GM18520 (cell line): ENCODE data around the gene IL1F10.
"Not testable (repeated sequence)": the region's sequence is repeated elsewhere in the genome, so short reads cannot be mapped to it uniquely, and the experiment has no call there.

Experiments used
- ATAC-seq: cut with Tn5 transposase; IDR thresholded peaks from one replicate; pipeline ENCODE4 v1.9.1; 2021; ENCODE audit not compliant: unreplicated experiment

Gene IL1F10

GRCh38 chr2:113080134-113080533, 12.4 kb downstream of the IL1F10 start:
- no peak for ATAC-seq

DNA sequence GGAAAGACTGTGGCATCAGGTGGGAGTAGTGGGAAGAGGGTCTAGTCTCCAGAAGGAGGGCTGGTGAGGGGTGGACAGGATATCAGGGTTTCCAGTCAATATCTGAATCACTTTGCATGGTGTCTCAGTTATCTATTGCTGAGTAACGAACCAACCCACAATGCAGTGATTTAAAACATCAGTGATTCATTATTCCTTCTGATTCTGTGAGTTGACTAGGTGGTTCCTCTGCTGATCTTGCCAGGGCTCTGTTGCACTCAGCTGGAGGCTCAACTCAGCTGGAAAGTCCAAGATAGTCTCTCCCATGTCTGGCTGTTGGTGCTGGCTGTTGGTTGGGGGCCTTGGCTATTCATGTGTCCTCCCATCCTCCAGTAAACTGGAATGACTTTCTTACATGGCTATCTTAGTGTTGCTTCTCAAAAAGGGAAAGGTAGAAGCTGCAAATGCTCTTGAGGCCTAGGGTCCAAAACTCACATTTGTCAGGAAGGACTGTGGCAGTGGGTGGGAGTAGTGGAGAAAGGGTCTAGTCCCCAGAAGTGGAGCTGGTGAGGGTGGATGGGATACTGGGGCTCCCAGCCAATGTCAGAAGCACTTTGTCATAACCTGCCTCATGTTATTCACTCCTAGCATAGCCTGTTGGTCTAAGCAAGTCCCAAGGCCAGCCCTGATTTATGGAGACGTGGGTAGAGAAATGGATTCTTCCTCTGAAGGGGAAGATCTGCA, 13.9 kb downstream of the IL1F10 start:
- ATAC-seq = no peak

GRCh38 chr2:113083296-113083695, 15.5 kb downstream of the IL1F10 start:
- no peak for ATAC-seq

GRCh38 chr2:113084249-113085000, 16.7 kb downstream of the IL1F10 start:
- ATAC-seq = no peak

GRCh38 chr2:113085542-113085941, 17.8 kb downstream of the IL1F10 start:
- ATAC-seq = no peak

DNA sequence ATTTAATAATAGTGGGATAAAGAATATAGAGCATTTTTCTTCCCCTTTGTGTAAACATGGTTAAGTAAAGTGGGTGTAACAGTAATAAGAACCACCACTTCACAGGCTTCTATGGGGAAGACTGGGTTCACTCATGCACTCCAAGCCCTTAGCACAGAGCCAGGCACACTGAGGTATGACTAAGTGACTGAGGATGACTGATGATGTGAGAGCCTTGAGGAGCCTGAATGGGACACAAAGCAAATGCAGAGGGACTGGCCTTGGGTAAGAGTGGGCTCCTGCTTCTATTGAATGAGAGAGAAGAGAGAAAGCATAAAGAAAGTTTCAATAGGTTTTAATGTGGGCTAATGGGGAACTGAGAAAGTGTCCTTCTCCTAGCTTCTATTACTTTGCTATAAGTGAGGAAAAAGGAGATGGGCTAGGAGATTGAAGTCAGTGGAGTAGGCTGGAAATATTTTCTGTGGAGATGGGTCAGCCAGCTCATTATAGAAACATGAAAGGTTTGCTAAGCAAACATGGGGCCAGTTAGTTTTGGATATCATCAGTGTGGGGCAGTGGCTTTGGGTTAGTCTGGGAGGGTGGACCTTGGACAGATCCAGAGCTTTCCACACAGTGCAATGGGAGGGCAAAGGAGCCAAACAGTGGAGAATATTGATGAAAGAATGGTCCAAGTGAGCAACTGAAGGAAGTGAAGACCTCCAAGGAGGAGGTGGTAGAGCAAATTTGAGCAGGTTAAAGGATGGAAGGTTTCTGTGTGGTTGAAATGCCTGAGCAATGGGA, 20.6 kb downstream of the IL1F10 start:
- no peak for ATAC-seq

DNA sequence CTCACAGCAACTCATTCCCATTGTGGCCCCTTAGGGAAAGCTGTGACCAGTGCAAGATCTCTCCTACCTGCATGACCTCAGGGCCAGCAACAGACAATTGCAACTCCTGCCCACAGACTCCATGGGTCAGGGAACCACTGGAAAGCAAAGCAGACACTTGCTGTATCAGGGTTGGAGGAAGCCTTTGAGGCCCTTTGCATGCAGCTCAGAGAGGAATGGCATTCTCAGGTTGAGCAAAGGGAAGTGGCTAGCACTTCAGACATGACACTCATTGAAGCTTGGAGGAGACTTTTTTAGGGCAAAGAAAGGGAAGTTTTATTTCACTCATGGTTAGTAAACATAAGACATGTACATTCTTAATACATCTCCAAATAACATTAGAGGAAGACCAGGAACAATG, 22.1 kb downstream of the IL1F10 start:
- ATAC-seq = no peak

- ATAC-seq = no peak
Measured at GRCh38 chr2:113091231-113091896, 23.6 kb downstream of the IL1F10 start.

- ATAC-seq = no peak
Measured at GRCh38 chr2:113092864-113093612, 25.3 kb downstream of the IL1F10 start.

GRCh38 chr2:113093613-113093977, 25.8 kb downstream of the IL1F10 start:
- no peak for ATAC-seq

DNA sequence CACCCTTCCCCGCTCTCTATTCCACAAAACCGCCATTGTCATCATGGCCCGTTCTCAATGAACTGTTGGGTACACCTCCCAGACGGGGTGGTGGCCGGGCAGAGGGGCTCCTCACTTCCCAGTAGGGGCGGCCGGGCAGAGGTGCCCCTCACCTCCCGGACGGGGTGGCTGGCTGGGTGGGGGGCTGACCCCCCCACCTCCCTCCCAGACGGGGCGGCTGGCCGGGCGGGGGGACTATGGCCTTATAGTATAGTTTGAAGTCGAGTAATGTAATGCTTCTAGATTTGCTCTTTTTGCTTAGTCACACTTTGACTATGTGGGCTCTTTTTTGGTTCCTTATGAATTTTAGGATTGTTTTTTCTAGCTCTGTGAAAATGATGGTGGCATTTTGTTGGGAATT, 28.5 kb downstream of the IL1F10 start:
- ATAC-seq = not testable (repeated sequence)

DNA sequence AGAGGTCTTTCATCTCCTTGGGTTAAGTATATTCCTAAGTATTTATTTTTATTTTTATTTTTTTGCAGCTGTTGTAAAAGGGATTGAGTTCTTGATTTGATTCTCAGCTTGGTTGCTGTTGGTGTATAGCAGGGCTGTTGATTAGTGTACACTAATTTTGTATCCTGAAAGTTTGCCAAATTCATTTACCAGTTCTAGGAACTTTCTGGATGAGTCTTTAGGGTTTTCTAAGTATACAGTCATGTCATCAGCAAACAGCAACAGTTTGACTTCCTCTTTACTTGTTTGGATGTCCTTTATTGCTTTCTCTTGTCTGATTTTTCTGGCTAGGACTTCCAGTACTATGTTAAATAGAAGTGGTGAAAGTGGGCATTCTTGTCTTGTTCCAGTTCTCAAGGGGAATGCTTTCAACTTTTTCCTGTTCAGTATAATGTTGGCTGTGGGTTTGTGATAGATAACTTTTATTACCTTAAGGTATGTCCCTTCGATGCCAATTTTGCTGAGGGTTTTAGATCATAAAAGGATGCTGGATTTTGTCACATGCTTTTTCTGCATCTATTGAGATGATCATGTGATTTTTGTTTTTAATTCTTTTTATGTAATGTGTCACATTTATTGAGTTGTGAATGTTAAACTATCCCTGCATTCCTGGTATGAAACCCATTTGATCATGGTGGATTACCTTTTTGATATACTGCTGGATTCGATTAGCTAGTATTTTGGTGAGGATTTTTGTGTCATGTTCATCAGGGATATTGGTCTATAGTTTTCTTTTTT, 29.3 kb downstream of the IL1F10 start:
- not testable (repeated sequence) for ATAC-seq

GRCh38 chr2:113098041-113098440, 30.3 kb downstream of the IL1F10 start:
- peak; percentile 45 for ATAC-seq

DNA sequence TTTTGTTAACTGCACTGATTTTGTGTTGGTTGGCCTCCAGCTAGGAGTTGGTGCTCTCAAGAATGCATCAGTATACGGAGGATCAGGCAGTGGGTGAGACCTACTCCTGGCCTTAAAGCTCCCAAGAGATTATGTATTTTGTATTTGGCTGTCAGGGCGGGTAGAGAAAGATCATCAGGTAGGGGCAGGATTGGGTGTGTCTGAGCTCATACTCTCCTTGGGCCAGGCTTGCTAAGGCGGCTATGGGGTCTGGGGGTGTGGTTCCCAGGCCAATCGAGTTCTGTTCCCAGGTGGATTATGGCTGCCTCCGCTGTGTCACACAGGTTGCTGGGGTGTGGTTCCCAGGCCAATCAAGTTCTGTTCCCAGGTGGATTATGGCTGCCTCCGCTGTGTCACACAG, 30.8 kb downstream of the IL1F10 start:
- ATAC-seq = no peak

- no peak for ATAC-seq
Measured at GRCh38 chr2:113102133-113102532, 34.4 kb downstream of the IL1F10 start.

GRCh38 chr2:113103277-113103676, 35.5 kb downstream of the IL1F10 start:
- no peak for ATAC-seq

DNA sequence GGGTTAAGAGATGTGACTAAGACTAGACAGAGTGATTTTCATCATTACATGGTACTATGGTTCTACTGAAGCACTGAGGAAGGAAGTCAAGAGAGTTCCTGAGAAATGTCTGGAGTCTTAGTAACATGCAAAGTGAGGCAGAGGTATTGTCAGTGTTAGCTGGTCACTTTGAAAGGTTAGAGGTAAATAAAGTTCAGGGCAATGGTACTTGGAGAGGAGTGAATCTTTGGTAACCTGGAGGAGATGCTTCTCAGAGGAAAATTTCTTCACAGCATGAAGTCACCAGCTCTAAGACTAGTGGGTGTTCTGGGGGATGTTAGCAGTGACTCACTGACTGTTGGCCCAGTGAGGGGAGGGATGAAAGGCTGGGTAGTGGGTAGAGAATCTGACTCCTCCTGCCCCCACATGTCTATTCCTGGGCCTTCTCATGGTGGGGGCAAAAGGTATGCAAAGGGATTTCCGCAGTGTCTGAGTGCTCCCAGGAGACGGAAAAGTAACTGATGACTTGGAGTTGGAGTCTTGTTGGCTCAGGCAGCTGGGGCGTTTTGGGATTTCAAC, 36.4 kb downstream of the IL1F10 start:
- ATAC-seq = no peak

DNA sequence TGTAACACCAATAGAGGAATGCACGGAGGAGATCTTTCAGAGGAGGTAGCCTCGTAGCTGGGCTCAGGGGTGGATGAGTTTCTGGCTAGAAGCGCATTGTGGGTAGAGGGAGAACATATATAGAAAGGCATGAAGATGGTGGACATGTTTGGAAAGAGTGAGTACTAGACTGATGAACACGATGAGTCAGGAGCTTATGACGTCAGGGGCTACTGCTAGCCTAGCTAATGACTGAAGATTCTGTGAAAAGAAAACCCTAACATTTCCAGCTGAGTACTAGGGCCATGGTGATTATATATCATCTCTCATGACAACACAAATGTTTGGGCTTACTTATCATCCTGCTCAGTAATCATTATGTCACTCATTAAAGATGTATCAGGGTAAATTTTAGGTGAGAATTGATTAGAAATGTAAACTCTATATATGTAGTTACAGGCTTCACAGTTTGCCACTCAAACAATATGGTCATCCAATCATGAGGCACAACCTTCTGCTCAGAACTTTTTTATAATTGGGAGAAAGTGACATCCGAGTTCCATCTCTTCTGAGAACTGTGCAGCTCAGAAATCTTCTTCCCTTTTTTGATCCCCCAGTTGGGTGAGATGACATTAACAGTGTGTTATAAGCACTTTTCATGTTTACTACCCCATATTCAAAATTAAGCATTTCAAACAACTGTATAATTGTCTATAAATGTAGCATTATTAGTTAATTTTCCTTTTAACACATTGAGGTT, 37.4 kb downstream of the IL1F10 start:
- ATAC-seq = no peak

- ATAC-seq = no peak
Measured at GRCh38 chr2:113111121-113111520, 43.4 kb downstream of the IL1F10 start.
